Measurements from ENCODE around the gene FHIT.

- TF ChIP-seq CTCF (IDR thresholded peaks at IDR 0.05; ENCODE audit: low read depth, low read length) (no peak), EZH2phosphoT487 (IDR thresholded peaks at IDR 0.05; ENCODE audit: low read depth) (no peak)
Observed at GRCh38 chr3:60198179-60198720, 1053.0 kb downstream of the FHIT start.
